ENCODE data around the gene CDK5RAP2.

The CDK5RAP2 gene

DNA sequence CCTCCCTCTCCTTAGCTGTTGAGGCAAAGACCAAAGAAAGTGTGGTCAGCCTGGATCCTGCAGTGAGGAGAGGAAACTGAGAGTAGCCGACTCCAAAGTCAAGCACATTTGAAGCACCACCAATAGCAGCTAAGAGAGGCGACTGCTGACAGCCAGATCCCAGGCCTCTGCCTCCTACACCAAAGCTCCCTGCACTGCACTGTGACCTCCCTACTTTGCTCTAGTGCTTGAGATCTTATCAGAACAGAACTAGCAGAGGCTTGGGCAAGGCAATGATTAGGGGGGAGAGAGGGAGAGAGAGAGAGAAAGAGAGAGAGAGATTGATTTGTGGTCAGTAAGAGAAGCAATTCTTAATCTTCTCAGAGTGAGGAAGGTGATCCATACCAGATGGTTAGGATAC, 216.3 kb downstream of the CDK5RAP2 start:
- Histone ChIP-seq H3K4me2 (ENCODE audit: low read length) (no peak overlapping the region), H3K9ac (ENCODE audit: low read length) (no peak overlapping the region), H3K4me3 (ENCODE audit: low read length) (no peak overlapping the region), H3K27me3 (ENCODE audit: low read depth, low read length) (no peaks in the 10 kb centered on the region), H3K4me1 (ENCODE audit: low read length) (no peaks in the 10 kb centered on the region), H3K9me3 (ENCODE audit: insufficient read depth, low read length) (no peaks in the 10 kb centered on the region), H3K79me2 (ENCODE audit: low read length) (no peaks in the 10 kb centered on the region), H3K27ac (ENCODE audit: low read length) (no peak overlapping the region), H2AFZ (ENCODE audit: low read depth, low read length) (no peak overlapping the region), H3K36me3 (replicated peaks; ENCODE audit: low read depth, low read length) (no peaks in the 10 kb centered on the region), H4K20me1 (ENCODE audit: insufficient read depth, low read length) (no peaks in the 10 kb centered on the region)
- TF ChIP-seq, protein P1, sequence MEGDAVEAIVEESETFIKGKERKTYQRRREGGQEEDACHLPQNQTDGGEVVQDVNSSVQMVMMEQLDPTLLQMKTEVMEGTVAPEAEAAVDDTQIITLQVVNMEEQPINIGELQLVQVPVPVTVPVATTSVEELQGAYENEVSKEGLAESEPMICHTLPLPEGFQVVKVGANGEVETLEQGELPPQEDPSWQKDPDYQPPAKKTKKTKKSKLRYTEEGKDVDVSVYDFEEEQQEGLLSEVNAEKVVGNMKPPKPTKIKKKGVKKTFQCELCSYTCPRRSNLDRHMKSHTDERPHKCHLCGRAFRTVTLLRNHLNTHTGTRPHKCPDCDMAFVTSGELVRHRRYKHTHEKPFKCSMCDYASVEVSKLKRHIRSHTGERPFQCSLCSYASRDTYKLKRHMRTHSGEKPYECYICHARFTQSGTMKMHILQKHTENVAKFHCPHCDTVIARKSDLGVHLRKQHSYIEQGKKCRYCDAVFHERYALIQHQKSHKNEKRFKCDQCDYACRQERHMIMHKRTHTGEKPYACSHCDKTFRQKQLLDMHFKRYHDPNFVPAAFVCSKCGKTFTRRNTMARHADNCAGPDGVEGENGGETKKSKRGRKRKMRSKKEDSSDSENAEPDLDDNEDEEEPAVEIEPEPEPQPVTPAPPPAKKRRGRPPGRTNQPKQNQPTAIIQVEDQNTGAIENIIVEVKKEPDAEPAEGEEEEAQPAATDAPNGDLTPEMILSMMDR (IDR thresholded peaks at IDR 0.05; ENCODE audit: low read depth, low read length) = no peak
- no peak for TF ChIP-seq EZH2phosphoT487 (IDR thresholded peaks at IDR 0.05; ENCODE audit: low read depth)

DNA sequence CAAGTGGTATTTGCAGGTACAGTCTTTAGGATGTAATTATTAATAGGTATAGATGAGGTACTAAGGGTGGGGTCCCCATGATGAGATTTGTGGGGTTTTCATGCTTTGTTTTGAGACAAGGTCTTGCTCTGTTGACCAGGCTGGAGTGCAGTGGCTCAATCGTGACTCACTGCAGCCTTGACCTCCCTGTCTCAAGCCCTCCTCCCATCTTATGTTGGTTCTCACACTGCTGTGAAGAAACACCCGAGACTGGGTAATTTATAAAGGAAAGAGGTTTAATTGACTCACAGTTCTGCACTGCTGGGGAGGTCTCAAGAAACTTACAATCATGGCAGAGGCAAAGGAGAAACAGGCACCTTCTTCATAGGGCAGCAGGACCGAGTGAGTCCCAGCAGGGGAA, 217.5 kb downstream of the CDK5RAP2 start:
- no peak for TF ChIP-seq EZH2phosphoT487 (IDR thresholded peaks at IDR 0.05; ENCODE audit: low read depth)
- TF ChIP-seq, protein P1 (IDR thresholded peaks at IDR 0.05; ENCODE audit: low read depth, low read length) = no peak
- no peaks in the 10 kb centered on the region for H3K36me3 ChIP-seq (replicated peaks; ENCODE audit: low read depth, low read length)

DNA sequence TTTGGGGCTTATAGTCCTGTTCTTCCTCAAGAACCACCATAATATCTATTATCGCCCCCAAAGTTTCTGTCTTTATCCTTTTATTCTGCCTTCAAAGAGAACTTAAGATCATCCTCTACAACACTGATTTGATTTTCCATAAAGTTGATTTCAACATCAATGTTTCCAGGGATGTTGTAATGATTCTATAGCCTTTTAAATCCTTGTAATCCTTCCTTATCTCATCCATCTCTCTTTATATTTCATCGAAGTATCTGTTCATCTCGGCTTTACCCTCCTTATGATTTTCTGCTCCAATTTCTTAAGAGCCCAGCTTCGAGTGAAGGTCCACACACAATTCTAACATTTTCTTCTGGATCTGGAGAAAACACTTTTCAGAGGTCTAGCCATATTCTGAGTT, 218.4 kb downstream of the CDK5RAP2 start:
- no peak overlapping the region for H3K4me2 ChIP-seq (ENCODE audit: low read length)
- H3K4me3 ChIP-seq (ENCODE audit: low read length) = no peak overlapping the region
- no peaks in the 10 kb centered on the region for H3K79me2 ChIP-seq (ENCODE audit: low read length)
- no peaks in the 10 kb centered on the region for H3K4me1 ChIP-seq (ENCODE audit: low read length)
- no peak overlapping the region for H3K27ac ChIP-seq (ENCODE audit: low read length)
- H3K9me3 ChIP-seq (ENCODE audit: insufficient read depth, low read length) = no peaks in the 10 kb centered on the region
- no peak for TF ChIP-seq EZH2phosphoT487 (IDR thresholded peaks at IDR 0.05; ENCODE audit: low read depth)
- TF ChIP-seq, protein P1 (IDR thresholded peaks at IDR 0.05; ENCODE audit: low read depth, low read length) = no peak
- H4K20me1 ChIP-seq (ENCODE audit: insufficient read depth, low read length) = no peaks in the 10 kb centered on the region
- H3K36me3 ChIP-seq (replicated peaks; ENCODE audit: low read depth, low read length) = no peaks in the 10 kb centered on the region
- H3K27me3 ChIP-seq (ENCODE audit: low read depth, low read length) = no peaks in the 10 kb centered on the region
- no peak overlapping the region for H2AFZ ChIP-seq (ENCODE audit: low read depth, low read length)
- no peak overlapping the region for H3K9ac ChIP-seq (ENCODE audit: low read length)

More for the DNA sequence above, 217.5 kb downstream of the CDK5RAP2 start:
- no peak overlapping the region for H3K4me3 ChIP-seq (ENCODE audit: low read length)
- no peak overlapping the region for H2AFZ ChIP-seq (ENCODE audit: low read depth, low read length)
- no peaks in the 10 kb centered on the region for H3K79me2 ChIP-seq (ENCODE audit: low read length)
- no peak overlapping the region for H3K4me2 ChIP-seq (ENCODE audit: low read length)
- H3K27ac ChIP-seq (ENCODE audit: low read length) = no peak overlapping the region
- no peaks in the 10 kb centered on the region for H3K27me3 ChIP-seq (ENCODE audit: low read depth, low read length)
- H3K4me1 ChIP-seq (ENCODE audit: low read length) = no peaks in the 10 kb centered on the region
- H4K20me1 ChIP-seq (ENCODE audit: insufficient read depth, low read length) = no peaks in the 10 kb centered on the region
- no peak overlapping the region for H3K9ac ChIP-seq (ENCODE audit: low read length)
- no peaks in the 10 kb centered on the region for H3K9me3 ChIP-seq (ENCODE audit: insufficient read depth, low read length)

DNA sequence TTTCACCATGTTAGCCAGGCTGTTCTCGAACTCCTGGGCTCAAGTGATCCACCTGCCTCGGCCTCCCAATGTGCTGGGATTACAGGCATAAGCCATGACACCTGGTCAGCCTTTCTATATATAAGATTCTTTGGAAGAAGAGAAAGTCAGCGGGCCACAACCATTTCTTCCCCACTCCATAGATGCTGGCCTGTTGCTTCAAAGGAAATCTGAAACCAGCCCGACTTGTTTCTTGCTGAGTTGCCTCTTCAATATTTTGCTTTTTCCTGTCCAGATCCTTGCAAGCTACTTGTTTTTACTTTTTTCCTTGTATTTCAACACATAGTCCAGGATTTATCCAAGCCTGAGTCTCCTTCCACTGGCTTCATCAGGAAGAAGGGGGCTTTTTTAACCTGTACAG, 219.5 kb downstream of the CDK5RAP2 start:
- Histone ChIP-seq H3K27ac (ENCODE audit: low read length) (no peak overlapping the region), H3K36me3 (replicated peaks; ENCODE audit: low read depth, low read length) (no peaks in the 10 kb centered on the region), H2AFZ (ENCODE audit: low read depth, low read length) (no peak overlapping the region), H3K27me3 (ENCODE audit: low read depth, low read length) (no peaks in the 10 kb centered on the region), H3K79me2 (ENCODE audit: low read length) (no peaks in the 10 kb centered on the region), H3K4me1 (ENCODE audit: low read length) (no peaks in the 10 kb centered on the region), H3K9me3 (ENCODE audit: insufficient read depth, low read length) (no peaks in the 10 kb centered on the region), H3K4me2 (ENCODE audit: low read length) (no peak overlapping the region), H3K9ac (ENCODE audit: low read length) (no peak overlapping the region), H3K4me3 (ENCODE audit: low read length) (no peak overlapping the region), H4K20me1 (ENCODE audit: insufficient read depth, low read length) (no peaks in the 10 kb centered on the region)
- no peak for TF ChIP-seq EZH2phosphoT487 (IDR thresholded peaks at IDR 0.05; ENCODE audit: low read depth)
- TF ChIP-seq, protein P1 (IDR thresholded peaks at IDR 0.05; ENCODE audit: low read depth, low read length) = no peak
